HepG2 (cell line): ENCODE results near the gene UCKL1. TPM values are rescaled to one million over a fixed set of nuclear protein-coding genes. Genes with fewer than 3 reads are reported as not detected.

Experiments
- CC2D1A ChIP-seq: sonication (generic); formaldehyde crosslinking; IDR thresholded peaks from 2 replicates; pipeline ENCODE4 v1.8.1; 2023; ENCODE audit warnings: mild to moderate bottlenecking, missing genetic modification reagents
- KDM5A ChIP-seq: fragments of 200-600 bp; sonication (generic); IDR thresholded peaks from 2 replicates; pipeline ENCODE4 v1.7.0; 2018; ENCODE audit warnings: antibody characterized with exemption, mild to moderate bottlenecking, low read length, borderline replicate concordance
- PHF21A ChIP-seq: sonication (generic); formaldehyde crosslinking; IDR thresholded peaks from 2 replicates; pipeline ENCODE4 v1.5.0; 2020; ENCODE audit warnings: mild to moderate bottlenecking, missing genetic modification reagents
- PLSCR1 ChIP-seq: sonication (generic); formaldehyde crosslinking; IDR thresholded peaks from 2 replicates; pipeline ENCODE4 v1.5.0; 2020; ENCODE audit warnings: missing genetic modification reagents, mild to moderate bottlenecking, borderline replicate concordance
- POLR2AphosphoS2 ChIP-seq: IDR thresholded peaks from 2 replicates; pipeline ENCODE4 v1.6.1; 2011; ENCODE audit warnings: low read depth, low read length, improper control_type of control experiment
- SNAPC4 ChIP-seq: sonication (generic); formaldehyde crosslinking; IDR thresholded peaks from 2 replicates; pipeline ENCODE4 v1.4.0; 2020; ENCODE audit warnings: mild to moderate bottlenecking, missing genetic modification reagents
- ZBTB42 ChIP-seq: sonication (generic); formaldehyde crosslinking; IDR thresholded peaks from 2 replicates; pipeline ENCODE4 v1.5.0; 2020; ENCODE audit warnings: mild to moderate bottlenecking, missing genetic modification reagents
- ZBTB7B ChIP-seq: sonication (generic); formaldehyde crosslinking; IDR thresholded peaks from 2 replicates; pipeline ENCODE4 v1.4.0; 2020; ENCODE audit warnings: missing genetic modification reagents
- ZNF205 ChIP-seq: IDR thresholded peaks from 2 replicates; pipeline ENCODE4 v1.6.1; 2018; ENCODE audit warnings: missing biosample characterization, missing genetic modification reagents
- ZNF234 ChIP-seq: sonication (generic); formaldehyde crosslinking; conservative IDR thresholded peaks from 2 replicates; pipeline ENCODE4 v1.5.1; 2020; ENCODE audit warnings: mild to moderate bottlenecking, missing genetic modification reagents
- ZNF335 ChIP-seq: sonication (generic); formaldehyde crosslinking; IDR thresholded peaks from 2 replicates; pipeline ENCODE4 v1.4.0; 2020; ENCODE audit warnings: missing genetic modification reagents
- ZNF562 ChIP-seq: sonication (generic); formaldehyde crosslinking; IDR thresholded peaks from 2 replicates; pipeline ENCODE4 v1.8.0; 2022; ENCODE audit warnings: missing genetic modification reagents, borderline replicate concordance
- ZNF567 ChIP-seq: sonication (generic); formaldehyde crosslinking; IDR thresholded peaks from 2 replicates; pipeline ENCODE4 v1.8.1; 2023; ENCODE audit warnings: mild to moderate bottlenecking, missing genetic modification reagents, borderline replicate concordance
- ZNF570 ChIP-seq: sonication (generic); formaldehyde crosslinking; IDR thresholded peaks from 2 replicates; pipeline ENCODE4 v1.4.0; 2020; ENCODE audit warnings: mild to moderate bottlenecking, missing genetic modification reagents, borderline replicate concordance
- ZZZ3 ChIP-seq: sonication (generic); formaldehyde crosslinking; IDR thresholded peaks from 2 replicates; pipeline ENCODE4 v1.4.0; 2020; ENCODE audit warnings: missing genetic modification reagents, mild to moderate bottlenecking, borderline replicate concordance
- polyA plus RNA-seq, 8 experiments: library from polyadenylated mRNA; depleted of rRNA in 3 of 8; stranded (reverse) in 7 of 8; unstranded in 1 of 8; fragments of >200 nt; fragmentation: Illumina TruSeq in 4 of 8; extraction: Trizol in 4 of 8; gene quantifications; 2 replicates each; pipeline versions ENCODE4 v1.2.1 to v1.2.3, GENCODE V29; 2011 to 2016; ENCODE audit warnings: low read depth in 4 of 8, missing spikeins in 1 of 8, mixed read lengths in 1 of 8; ENCODE audit not compliant: insufficient read depth in 1 of 8
- total RNA-seq, 5 experiments: library from RNA; depleted of rRNA; stranded (reverse); fragments of >200 nt; fragmentation: Illumina TruSeq; extraction: Trizol; gene quantifications; 2 replicates each; pipeline ENCODE4 v1.2.3, GENCODE V29; 2016; ENCODE audit warnings: low read depth in 1 of 5
- TF ChIP-seq, protein P1 (sequence below): IDR thresholded peaks from 2 replicates; pipeline ENCODE4 v1.6.1; 2012; ENCODE audit warnings: low read depth, low read length, improper control_type of control experiment

Gene UCKL1
- total and polyA plus RNA-seq, 2 of the 13 experiments (the other 11 are each of a cell fraction or from before 2014, with no cell fraction given) = 50.2 to 126 TPM

DNA sequence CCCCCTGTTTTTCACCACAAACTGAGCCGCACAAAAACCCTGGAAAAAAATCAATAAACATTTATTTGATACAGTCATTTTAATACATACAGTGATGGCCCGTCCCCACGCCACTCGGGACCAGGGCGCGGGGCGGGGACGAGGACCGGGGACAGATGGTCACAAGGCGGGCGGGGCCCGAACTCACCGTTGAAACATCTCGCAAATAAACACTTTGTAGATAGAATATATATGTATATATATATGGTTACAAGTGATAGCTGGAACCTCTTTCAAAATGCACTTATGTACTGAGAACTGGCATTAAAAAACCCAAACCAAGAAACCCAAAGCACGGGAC is 418 bp upstream of the UCKL1 start (continued):
- TF ChIP-seq, protein P1, sequence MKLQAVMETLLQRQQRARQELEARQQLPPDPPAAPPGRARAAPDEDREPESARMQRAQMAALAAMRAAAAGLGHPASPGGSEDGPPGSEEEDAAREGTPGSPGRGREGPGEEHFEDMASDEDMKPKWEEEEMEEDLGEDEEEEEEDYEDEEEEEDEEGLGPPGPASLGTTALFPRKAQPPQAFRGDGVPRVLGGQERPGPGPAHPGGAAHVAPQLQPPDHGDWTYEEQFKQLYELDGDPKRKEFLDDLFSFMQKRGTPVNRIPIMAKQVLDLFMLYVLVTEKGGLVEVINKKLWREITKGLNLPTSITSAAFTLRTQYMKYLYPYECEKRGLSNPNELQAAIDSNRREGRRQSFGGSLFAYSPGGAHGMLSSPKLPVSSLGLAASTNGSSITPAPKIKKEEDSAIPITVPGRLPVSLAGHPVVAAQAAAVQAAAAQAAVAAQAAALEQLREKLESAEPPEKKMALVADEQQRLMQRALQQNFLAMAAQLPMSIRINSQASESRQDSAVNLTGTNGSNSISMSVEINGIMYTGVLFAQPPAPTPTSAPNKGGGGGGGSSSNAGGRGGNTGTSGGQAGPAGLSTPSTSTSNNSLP = peak; percentile 68
- TF ChIP-seq ZNF234 (peak; percentile 6; the same call in 1 of the 2 replicates), CC2D1A (peak; percentile 85; the same call in 1 of the 2 replicates), ZNF567 (CRISPR knock-in tag) (no peak), ZNF205 (CRISPR knock-in tag) (no peak), ZNF335 (CRISPR knock-in tag) (no peak), POLR2AphosphoS2 (peak; percentile 34; the same call in 1 of the 2 replicates), ZBTB7B (CRISPR knock-in tag) (no peak), KDM5A (peak; percentile 84; the same call in 1 of the 2 replicates), SNAPC4 (CRISPR knock-in tag) (peak; percentile 85; the same call in 1 of the 2 replicates), PLSCR1 (CRISPR knock-in tag) (0 out of 2 replicates have a peak, but pooled peaks have one; percentile 34), ZZZ3 (no peak), ZNF570 (CRISPR knock-in tag) (no peak), ZNF562 (no peak), ZBTB42 (CRISPR knock-in tag) (no peak), PHF21A (0 out of 2 replicates have a peak, but pooled peaks have one; percentile 10)
- TF ChIP-seq, all 625 proteins: peak for 16
